Measurements from ENCODE around the gene IZUMO2.

IZUMO2 gene

DNA sequence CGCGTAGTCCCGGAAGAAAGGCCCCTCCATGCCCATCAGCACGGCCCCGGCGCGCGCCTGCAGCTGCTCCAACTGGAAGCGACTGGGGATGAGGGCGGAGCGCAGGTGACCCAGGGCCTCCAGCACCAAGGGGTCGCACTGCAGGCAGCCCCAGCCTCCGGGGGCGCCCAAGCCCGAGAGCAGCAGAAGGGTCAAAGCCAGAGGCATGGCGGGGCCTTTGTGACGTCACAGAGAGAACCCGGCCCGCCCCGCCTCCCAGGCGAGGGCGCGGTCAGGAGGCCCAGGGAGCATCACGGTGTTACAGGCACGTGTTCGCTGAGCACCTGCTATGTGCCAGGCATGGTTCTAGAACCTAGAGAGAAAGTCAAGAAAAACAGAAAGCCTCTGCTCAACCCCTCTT, at the start of gene IZUMO2:
TSS of gene IZUMO2 (minus strand) at position 294 of the 400 bp plus-strand sequence. CDS start at position 207, 87 bp downstream.
- no peak for DNase-seq (ENCODE audit: low spot score)

DNA sequence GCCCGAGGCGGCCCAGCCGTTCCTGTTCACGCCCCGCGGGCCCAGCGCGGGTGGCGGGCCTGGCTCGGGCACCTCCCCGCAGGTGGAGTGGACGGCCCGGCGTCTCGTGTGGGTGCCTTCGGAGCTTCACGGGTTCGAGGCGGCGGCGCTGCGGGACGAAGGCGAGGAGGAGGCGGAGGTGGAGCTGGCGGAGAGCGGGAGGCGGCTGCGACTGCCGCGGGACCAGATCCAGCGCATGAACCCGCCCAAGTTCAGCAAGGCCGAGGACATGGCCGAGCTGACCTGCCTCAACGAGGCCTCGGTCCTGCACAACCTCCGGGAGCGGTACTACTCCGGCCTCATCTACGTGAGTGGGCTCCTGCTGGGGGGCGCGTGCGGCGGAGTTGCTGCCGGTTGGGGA, 47.3 kb upstream of the IZUMO2 start:
- no peak for DNase-seq (ENCODE audit: low spot score)

DNA sequence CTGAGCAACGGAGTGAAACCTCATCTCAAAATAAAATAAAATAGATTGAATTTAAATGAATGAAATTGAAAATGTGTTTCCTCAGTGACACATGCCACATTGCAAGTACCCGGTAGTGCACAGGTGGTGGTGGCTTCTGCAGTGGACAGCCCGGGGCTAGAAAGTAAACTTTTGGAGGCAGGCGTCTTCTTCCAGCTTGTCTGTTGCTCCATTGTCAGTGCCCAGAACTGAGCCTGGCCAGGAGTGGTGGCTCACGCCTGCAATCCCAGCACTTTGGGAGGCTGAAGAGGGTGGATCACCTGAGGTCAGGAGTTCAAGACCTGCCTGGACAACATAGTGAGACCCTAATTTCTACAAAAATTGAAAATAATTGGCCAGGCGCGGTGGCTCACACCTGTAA, 46.0 kb upstream of the IZUMO2 start:
- no peak for DNase-seq (ENCODE audit: low spot score)

DNA sequence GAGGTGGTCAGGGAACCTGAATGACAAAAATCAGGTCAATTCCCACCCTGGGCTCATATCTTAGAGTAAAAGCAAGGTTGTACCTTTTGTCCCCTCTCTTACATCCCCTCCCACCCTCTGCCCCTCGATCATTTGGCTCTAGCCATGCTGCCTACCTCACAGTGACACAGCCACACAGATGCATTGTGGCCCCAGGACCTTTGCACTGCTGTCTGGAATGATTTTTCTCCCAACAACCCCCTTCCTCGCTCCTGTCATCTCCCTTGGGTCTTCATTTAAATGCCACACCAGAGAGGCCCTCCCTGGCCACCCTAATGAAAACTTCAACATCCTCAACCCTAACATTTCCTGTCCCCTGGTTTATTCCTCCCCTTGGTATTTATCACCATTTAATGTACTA, 44.6 kb upstream of the IZUMO2 start:
- no peak for DNase-seq (ENCODE audit: low spot score)

DNA sequence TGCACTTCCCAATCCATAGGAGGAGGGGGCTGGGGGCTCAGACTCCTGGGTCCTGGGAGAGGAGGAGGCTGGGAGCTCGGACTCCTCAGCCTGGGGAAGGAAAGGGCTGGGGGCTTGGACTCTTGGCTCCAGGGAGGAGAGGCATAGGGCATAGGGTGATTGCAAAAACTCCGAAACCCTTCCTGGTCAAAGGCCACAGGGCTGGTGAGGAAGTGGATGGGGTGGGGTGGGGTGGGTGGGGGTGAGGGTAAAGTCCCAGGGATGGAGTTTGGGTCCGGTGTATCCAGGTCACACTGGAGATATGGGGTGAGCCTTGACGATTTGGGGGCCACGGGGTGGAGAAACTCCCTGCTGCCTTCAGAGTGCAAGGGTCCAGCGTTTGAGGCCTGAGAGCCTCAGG, 43.1 kb upstream of the IZUMO2 start:
- DNase-seq (ENCODE audit: low spot score), result no peak

DNA sequence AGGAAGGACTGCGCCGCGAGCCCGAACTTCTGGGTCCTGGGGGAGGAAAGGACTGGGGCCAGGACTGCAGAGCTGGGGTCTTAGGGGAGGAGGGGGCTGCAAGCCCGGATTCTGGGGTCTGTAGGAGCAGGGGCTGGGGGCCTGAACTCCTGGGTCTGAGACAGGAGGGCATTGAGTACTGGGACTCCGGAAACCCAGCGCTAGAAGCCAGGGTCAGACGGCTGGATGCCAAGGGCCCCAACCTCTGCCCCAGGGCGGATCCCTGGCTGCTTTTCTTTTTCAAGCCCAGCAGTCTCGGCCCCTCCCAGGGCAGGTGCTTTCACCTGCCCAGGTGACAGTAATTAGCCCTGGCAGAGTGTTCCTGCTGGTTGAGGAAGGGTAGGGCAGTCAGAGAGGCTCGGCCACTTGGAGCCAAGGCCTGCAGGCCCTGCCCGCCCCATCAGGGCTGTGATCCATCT, 42.6 kb upstream of the IZUMO2 start:
- DNase-seq (ENCODE audit: low spot score), result no peak

DNA sequence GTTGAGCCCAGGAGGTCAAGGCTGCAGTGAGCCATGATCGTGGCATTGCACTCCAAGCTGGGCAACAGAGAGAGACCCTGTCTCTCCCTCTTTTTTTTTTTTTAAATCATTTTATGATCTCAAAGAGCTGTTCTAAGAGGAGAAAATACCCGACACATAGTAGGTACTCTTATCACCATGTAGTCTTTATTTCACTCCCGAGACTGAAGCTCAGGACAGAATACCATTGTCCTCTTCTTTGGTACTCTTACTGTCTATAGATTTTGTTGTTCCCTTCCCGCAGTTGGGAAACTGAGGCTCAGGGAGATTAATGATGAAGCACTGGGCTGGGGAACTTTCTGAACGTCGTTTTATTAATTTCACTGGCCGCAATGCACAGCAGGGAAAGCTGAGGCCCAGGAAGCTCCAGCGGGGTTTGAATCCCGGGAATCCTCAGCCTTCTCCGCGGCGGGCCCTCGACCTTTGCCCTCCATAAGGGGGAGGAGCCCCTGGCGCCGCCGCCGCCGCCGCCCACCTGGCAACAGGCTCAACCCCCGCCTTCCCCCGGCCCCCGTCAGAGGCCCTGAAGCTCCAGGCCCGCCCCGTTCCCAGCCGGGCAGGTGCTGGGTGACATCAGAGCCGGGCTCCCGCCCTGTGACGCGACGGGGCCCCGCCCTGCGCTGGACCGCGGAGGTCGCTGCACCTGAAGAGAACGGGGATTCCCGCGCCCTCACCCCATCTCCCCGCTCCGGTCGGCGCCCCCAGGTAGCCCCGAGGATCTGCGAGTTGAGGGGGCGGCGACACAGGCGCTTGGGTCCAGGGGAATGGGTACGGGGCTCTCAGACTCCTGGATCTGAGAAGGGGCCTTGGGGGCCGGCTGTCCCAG, 42.0 kb upstream of the IZUMO2 start:
- DNase-seq (ENCODE audit: low spot score), result no peak

DNA sequence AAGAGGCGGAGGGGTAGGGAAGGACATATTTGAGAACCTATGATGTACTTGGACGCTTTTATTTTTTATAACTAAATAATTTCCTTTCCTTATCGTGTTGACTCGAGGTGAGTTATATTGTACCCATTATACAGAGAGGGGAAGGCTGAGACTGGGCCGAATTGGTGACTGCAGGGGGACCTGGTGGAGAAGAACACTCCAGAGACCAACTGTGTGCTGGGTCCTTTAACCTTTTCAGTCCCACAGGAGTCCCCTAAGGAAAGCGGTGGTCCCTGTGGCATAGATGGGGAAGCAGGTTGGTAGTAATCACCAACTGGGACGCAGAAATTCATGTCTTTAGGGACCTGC, 41.0 kb upstream of the IZUMO2 start:
- DNase-seq (ENCODE audit: low spot score), result no peak

DNA sequence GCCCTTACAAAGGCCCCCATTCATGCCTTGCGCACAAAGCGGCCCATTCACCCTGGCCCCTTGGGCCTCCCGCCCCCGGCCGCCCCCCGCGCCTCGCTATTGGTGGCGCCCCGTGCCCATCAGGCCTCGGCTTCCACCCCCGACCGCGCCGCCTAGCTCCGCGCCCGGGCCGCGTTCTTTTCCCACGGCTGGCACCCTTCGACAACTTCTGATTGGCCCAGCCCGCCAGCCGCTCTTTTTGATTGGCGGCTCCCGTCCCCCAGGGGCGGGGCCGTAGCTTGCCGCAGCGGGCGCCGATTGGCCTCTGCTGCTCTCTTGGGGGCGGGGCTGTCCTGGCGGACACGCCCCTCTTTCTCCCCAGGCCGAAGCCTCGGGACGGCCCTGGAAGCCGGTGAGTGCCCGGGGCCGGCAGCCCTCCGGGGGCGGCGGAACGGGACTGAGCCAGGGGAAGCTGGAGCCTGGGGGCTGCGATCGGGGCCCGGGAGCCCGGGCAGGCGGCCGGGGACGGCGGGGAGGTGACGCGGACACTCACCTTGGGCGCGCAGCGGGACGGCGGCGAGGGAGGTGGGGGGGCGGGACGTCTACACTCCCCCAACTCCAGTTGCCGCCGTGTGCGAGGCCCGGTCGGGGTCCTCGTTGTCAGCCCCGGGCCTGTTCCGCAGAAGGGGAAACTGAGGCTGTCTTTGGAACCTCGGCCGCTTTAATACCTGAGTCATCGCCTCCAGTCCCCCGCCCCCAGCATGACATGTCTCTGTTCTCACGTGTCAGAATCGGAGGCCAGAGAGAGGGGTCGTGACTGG, 40.4 kb upstream of the IZUMO2 start, which contains the start of gene MYH14:
TSS of gene MYH14 (plus strand) at position 342 of the 800 bp plus-strand sequence. CDS start 6,744 bp downstream, outside the sequence.
- DNase-seq (ENCODE audit: low spot score), result peak; percentile 22

DNA sequence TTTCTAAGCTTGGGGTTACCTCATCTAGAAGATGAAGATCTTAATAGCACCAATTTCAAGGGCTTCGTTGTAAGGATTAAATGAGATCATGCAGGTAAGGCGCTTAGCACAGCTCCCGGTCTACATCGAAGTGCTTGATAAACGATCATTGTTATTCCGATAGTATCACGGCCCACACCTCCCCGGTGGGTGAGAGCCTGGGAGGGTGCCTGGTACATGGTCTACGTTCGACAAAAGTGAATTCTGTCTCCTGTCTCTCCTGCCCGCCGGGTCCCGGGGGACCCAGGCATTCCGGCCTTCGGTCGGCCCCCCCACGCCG, 39.8 kb upstream of the IZUMO2 start:
- DNase-seq (ENCODE audit: low spot score), result no peak

DNA sequence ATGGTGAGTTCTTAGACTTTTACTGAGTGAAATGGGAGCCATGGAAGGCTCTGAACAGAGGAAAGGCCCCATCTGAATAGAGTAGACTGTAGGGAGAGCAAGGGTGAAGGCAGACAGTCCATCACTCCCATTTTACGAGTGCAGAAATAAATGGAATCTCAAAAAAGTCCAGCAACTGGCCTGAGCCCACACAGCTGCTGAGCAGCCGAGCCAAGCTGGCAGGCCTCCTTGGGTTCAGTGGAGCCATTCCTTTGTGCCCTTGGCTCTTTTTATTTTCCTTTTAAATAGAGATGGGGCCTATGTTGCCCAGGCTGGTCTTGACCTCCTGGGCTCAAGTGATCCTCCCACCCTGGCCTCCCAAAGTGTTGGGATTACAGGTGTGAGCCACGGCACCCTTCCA, 39.3 kb upstream of the IZUMO2 start:
- no peak for DNase-seq (ENCODE audit: low spot score)

DNA sequence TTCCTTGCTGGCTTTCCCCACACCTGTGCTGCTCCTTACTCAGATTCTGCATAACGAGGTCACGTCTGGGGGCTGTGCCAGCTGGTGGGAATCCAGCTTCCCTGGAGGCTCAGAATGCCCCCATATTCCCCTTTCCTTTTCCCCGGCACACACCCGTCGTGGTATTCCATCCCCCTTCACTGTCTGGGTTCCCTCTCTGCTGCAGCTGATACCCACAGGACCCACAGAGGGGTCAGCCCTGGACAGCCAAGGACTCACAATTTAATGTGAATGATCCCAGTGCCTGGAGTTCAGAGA, 36.1 kb upstream of the IZUMO2 start:
- no peak for DNase-seq (ENCODE audit: low spot score)

DNA sequence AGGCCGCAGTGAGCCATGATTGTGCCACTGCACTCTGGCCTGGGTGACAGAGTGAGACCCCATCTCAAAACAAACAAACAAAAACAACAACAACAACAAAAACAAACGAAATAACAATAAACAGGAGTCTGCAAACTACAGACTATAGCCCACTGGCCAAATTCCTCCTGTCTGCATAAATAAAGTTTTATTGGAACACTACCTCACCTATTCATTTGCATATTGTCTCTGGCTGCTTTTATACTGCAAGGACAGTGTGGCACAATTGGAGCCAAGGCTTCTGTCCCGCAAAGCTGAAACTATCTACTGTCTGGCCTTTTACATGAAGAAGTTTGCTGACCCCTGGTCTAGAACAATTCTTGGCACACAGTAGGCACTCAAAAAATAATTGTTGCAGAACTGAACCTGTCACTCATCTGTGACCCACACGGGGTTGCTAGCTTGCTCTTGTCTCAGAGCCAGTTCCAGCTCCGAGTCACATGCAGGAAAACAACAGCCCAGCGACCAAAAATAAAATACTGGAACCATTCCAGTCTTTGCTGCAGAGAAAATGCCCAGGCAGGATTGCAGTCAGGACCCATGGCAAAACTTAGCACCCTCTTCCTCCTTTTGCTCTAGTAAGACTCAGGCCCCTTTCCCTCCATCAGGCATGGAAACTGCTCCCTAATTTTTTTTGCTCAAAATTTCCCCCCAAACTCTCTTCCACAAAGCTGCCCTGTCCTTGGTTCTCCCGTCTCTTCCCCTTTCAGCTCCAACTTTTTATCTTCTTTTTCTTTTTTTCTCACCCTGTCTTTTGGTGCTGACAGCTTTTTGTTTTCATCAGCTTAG, 35.6 kb upstream of the IZUMO2 start:
- DNase-seq (ENCODE audit: low spot score), result no peak

DNA sequence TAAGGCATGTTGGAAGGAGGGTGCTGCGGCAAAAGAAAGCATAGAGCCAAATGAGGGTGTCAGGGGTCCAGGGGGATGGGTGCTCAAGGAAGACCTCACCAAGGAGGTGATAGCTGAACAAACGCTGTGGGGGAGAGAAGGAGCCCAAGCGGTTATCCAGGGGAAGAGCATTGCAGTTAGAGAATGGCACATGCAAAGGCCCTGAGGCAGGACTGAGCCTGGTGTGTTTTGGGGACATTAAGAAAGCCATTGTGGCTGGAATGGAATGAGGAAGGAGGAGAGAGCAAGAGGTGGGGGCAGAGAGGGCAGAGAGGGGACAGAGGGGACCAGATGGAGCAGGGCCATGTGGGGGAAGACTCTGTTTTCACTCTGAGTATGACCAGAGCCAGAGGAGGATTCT, 34.3 kb upstream of the IZUMO2 start:
- no peak for DNase-seq (ENCODE audit: low spot score)

DNA sequence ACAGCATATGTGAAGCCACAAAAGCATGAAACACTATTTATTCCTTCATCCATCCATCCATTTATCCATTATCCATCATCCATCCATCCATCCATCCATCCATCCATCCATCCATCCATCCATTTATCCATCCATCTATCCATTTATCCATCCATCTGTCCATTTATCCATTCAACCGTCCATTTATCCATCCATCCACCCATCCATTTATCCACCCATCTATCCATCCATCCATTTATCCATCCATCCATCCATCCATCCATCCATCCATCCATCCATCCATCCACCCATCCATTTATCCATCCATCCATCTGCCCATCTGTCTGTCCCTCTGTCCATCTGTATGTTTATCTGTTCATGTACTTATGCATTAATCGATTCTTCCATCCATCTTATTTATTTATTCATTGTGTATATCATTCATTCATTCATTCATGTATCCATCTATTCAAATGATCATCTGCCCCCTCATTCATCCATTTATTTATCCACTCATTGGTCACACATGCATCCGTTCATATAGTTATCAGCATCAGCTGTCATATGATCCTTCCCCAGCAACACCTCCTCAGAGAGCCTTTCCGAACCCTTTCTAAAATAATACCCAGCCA, 33.3 kb upstream of the IZUMO2 start:
- DNase-seq (ENCODE audit: low spot score), result no peak

DNA sequence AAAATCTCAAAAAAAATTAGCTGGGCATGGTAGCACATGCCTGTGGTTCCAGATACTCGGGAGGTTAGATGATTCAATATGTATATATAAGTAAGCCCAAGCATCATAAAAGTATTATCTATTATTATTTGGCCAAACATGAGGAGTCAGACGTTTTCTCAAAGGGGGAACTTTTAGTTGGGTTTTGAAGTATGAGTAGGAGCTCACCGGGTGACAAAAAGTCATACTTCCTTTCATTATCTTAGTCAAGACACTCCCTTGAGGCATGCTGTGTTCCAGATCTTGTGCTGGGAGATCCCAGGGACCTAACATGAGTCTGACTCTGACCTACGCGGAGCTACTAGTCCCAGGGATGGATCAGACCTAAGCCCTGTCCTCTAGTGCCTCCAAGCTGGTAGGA, 32.1 kb upstream of the IZUMO2 start:
- DNase-seq (ENCODE audit: low spot score), result no peak

DNA sequence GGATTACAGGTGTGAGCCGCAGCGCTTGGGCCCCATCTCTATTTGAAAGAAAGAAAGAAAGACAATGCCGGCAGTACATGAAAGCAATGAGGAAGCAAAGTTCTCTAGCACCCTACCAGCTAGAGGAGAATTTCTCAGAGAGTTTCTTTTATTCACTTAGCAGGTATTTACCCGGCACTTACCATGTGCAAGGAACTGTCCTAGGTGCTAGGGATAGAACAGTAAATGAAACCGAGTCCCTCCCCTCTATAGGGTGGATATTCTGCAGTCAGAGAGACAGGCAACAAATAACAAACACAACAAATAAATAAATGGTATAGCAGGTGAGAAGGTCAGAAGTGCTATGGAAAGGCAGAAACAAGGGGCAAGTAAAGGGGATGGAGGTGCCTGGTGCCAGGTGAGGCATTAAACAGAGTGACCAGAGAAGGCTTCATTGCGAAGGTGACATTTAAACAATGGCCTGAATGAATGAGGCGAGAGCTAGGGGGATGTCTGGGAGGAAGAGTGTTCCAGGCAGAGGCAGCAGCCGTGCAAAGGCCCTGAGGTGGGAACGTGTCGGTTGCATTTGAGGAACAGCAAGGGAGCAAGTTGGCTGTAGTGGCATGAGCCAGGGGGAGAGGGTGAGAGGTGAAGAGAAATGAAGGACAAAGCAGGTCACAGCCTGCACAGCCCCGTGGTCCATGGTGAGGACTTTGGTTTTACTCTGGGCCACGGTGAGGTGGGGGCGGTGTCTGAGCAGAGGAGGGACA, 29.6 kb upstream of the IZUMO2 start:
- no peak for DNase-seq (ENCODE audit: low spot score)

DNA sequence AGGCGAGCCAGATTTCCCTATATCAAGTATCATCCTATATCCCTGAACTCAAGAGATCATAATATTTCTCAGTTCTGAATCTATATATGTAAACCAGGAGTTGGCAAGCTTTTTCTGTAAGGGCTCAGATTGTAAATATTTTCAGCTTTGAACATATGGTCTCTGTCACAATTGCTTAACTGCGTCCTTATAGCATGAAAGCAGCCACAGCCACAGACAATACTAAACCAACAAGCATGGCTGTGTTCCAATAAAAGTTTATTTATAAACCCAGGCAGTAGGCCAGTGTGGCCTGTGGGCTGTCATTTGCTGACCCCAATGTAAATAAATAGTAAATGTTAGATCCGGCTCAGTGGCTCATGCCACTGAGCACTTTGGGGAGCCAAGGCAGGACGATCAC, 28.1 kb upstream of the IZUMO2 start:
- DNase-seq (ENCODE audit: low spot score), result no peak

DNA sequence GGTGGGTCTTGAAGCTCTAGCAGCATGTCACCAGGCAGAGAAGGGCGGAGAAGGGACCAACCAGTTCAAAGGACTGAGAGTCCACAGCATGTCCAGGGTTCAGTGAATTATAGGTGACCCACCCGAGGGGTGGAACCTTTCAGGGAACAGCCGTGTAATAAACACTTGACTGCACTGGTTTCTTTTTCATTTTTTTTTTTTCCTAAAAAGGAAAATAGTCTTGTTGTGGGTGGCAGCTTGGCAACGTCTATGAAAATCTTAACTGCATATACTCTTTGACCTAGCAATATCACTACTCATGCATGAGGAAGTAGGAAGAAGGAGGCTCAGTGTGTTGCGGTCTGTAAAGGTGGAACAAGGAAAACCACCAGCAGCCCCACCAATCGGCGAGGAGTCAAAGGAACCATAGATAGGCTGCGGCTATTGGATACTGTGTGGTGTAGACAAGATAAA, 27.4 kb upstream of the IZUMO2 start:
- DNase-seq (ENCODE audit: low spot score), result no peak

DNA sequence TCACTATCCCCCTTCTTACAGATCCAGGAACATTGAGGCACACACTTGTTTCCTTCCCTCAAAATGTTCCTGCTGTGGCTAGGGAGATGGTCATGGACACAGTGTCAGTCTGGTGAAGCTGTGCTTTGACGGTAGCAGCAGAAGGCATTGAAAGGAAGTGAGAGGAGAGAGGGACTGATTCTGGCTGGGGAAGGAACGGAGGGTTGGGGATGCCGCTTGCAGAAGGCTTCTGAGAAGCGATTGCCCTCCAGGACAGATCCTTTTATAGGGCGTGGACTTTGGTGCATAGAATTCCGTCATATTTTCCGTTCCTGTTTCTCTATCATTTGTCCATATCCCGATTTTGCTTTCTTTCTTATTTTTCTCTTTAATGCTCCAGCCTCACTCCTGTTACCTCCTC, 26.2 kb upstream of the IZUMO2 start:
- no peak for DNase-seq (ENCODE audit: low spot score)

DNA sequence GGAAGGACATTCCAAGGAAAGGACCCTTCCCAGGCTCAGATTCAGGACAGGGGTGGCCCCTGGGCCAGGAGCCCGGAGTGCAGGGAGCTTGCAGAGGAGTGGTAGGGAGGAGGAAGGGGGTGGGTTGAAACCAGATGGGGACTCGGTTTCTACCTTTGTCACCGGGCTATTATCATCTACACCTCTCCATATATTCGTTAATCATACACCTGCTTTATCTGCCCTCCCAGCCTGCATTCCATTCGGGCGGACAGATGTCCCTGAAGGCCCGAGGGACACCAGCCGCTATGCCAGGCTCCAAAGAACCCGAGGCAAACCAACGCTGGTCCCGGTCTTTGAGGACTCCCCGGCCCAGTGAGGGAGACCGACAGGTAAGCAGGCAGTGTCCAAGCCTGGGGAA, 24.9 kb upstream of the IZUMO2 start:
- no peak for DNase-seq (ENCODE audit: low spot score)

DNA sequence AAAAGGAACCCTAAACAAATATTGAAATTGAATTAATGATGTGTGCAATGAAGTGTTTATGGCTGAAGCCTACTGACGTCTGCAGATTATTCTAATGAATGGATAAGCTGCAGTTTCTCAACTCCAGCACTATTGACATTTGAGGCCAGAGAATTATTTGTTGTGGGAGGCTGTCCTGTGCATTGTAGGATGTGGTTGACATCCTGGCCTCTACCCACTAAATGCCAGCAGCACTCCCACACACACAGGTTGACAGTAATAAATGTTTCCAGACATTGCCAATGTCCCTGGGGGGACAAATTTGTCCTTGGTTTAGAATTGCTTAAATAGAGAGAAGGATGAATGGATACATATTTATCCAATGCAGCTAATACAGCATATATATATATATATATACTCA, 21.1 kb upstream of the IZUMO2 start:
- DNase-seq (ENCODE audit: low spot score), result no peak

Data from hepatic stellate cell (primary cell).